Prostate gland (tissue), 2 donors: Measurements from ENCODE around the gene RCOR3. TPM values are rescaled to one million over a fixed set of nuclear protein-coding genes. Genes with fewer than 3 reads are reported as not detected.
"Not testable (repeated sequence)": the region's sequence is repeated elsewhere in the genome, so short reads cannot be mapped to it uniquely, and the experiment has no call there.

Experiments used
- DNase-seq: peaks from one replicate; pipeline ENCODE4 v3.0.0-alpha.2; 2019; ENCODE audit warnings: low spot score
- H3K27ac ChIP-seq, 2 donors: fragments of 200-600 bp; sonication (generic); 2 replicates each; pipeline ENCODE4 v1.5.1; 2017 to 2019
- H3K27me3 ChIP-seq: fragments of 200-600 bp; sonication (generic); replicated peaks from 2 replicates; pipeline ENCODE4 v1.5.1; 2019; ENCODE audit not compliant: insufficient read depth
- H3K36me3 ChIP-seq, 2 donors: fragments of 200-600 bp; sonication (generic); 1 replicate in 1 of 2; 2 replicates in 1 of 2; pipeline versions ENCODE4 v1.5.1 to v1.8.1; 2017 to 2019
- H3K4me1 ChIP-seq: fragments of 200-600 bp; sonication (generic); replicated peaks from 2 replicates; pipeline ENCODE4 v1.5.1; 2019
- H3K4me3 ChIP-seq, 2 donors: fragments of 200-600 bp; sonication (generic); 2 replicates each; pipeline ENCODE4 v1.5.1; 2017 to 2019
- H3K9me3 ChIP-seq: fragments of 200-600 bp; sonication (generic); 2 replicates; pipeline ENCODE4 v1.5.1; 2017
- CTCF ChIP-seq, 4 experiments: fragments of 200-600 bp in 2 of 4; fragments of 450-650 bp in 2 of 4; sonication (generic) in 2 of 4; IDR thresholded peaks; 1 replicate in 3 of 4; 2 replicates in 1 of 4; pipeline ENCODE4 v1.5.1; 2016 to 2019; ENCODE audit warnings: antibody characterized with exemption in 4 of 4, mild to moderate bottlenecking in 2 of 4, moderate library complexity in 2 of 4
- POLR2A ChIP-seq: fragments of 450-650 bp; IDR thresholded peaks from one replicate; pipeline ENCODE4 v1.6.1; 2016; ENCODE audit warnings: antibody characterized with exemption, mild to moderate bottlenecking
- POLR2AphosphoS5 ChIP-seq: sonication (generic); formaldehyde crosslinking; IDR thresholded peaks from one replicate; pipeline ENCODE4 v1.6.1; 2017; ENCODE audit warnings: antibody characterized with exemption
- WGBS: methylation state at CpG from one replicate; pipeline ENCODE4 v1.1.5; 2018; 5-methylcytosine and 5-hydroxymethylcytosine counted together
- intact Hi-C: fragments of 100-400 bp; cut with DNase I; formaldehyde crosslinking; loops from one replicate; pipeline ENCODE4 v1.14.2; 2022
- total RNA-seq, 2 donors: library from RNA; depleted of rRNA; stranded (reverse); fragments of >200 nt; gene quantifications; one replicate each; pipeline ENCODE4 v1.1.0, GENCODE V29; 2016

RCOR3 gene
- total RNA-seq, 2 donors from 2014 or later, result 56.4 to 78.3 TPM

- Histone ChIP-seq H3K4me1 (no peaks in the 10 kb centered on the region), H3K36me3 (no peaks in the 10 kb centered on the region), H3K27me3 (no peaks in the 10 kb centered on the region), H3K4me3 (no peak overlapping the region), H3K27ac (no peak overlapping the region), H3K9me3 (no peaks in the 10 kb centered on the region)
- intact Hi-C loops, result no loop called here
- WGBS, result 83% methylated on average over 6 of the region's 6 CpGs
- DNase-seq, result no peak
- TF ChIP-seq POLR2AphosphoS5 (no peak), POLR2A (no peak), CTCF (IDR thresholded peaks at IDR 0.05) (no peak)
These were observed 22.4 kb upstream of the RCOR3 start for GRCh38 chr1:211236633-211237320.

DNA sequence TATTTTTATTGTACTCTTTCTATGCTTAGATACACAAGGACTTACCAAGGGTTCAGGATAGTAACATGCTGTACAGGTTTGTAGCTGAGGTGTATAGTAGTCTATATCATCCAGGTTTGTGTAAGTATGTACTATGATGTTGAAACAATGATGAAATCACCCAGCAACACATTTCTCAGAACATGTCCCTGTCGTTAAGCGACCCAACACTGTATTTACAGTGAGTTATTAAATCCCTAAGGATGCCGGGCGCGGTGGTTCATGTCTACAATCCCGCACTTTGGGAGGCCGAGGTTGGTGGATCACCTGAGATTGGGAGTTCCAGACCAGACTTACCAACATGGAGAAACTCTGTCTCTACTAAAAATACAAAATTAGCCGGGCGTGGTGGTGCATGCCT, 21.6 kb upstream of the RCOR3 start:
- intact Hi-C loops, result no loop called here
- Histone ChIP-seq H3K4me3 (no peak overlapping the region), H3K36me3 (no peaks in the 10 kb centered on the region), H3K27me3 (no peaks in the 10 kb centered on the region), H3K4me1 (no peaks in the 10 kb centered on the region), H3K9me3 (no peaks in the 10 kb centered on the region), H3K27ac (no peak overlapping the region)
- TF ChIP-seq POLR2AphosphoS5, result no peak
- TF ChIP-seq CTCF (IDR thresholded peaks at IDR 0.05), result no peak
- TF ChIP-seq POLR2A, result no peak
- DNase-seq, result no peak
- 82% methylated on average over 9 of the region's 9 CpGs for WGBS

DNA sequence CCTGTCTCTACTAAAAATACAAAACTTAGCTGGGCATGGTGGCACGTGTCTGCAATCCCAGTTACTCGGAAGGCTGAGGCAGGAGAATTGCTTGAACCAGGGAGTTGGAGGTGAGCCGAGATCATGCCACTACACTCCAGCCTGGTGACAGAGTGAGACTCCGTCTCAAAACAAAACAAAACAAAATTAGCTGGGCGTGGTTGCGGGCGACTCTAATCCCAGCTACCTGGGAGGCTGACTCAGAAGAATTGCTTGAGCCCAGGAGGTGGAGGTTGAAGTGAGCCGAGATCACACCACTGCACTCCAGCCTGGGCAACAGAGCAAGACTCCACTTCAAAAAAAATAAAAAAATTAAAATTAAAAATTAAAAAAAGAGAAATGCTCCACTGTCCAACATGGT, 18.6 kb upstream of the RCOR3 start:
- DNase-seq, H3K4me3 ChIP-seq, H3K4me1 ChIP-seq, H3K27ac ChIP-seq, H3K27me3 ChIP-seq, intact Hi-C loops, H3K36me3 ChIP-seq, H3K9me3 ChIP-seq: not testable (repeated sequence)
- WGBS, result 94% methylated on average over 8 of the region's 8 CpGs

DNA sequence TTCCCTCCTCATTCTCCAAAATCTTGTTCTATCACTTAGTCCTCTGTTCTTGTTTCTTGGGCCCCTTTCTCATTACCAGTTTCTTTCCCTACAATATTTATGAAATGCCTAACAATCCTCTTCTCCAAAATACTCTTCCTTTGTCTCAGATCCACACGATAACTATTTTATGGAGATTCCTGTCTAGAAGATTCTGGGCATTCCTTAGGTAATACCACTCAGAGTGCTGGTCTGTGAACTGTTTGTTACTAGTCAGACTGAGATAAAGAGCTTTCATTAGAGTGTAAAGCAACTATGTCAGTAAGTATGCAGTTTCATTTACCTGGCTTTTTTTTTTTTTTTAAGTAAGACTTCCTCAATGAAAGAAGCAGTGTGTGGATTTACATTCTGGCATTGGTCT, 18.1 kb upstream of the RCOR3 start:
- 83% methylated on average over 1 of the region's 1 CpG for WGBS
- DNase-seq, result no peak
- Histone ChIP-seq H3K4me3 (no peak overlapping the region), H3K36me3 (no peaks in the 10 kb centered on the region), H3K27me3 (no peaks in the 10 kb centered on the region), H3K9me3 (no peaks in the 10 kb centered on the region), H3K4me1 (no peaks in the 10 kb centered on the region), H3K27ac (no peak overlapping the region)
- intact Hi-C loops, result no loop called here
- TF ChIP-seq POLR2AphosphoS5 (no peak), CTCF (IDR thresholded peaks at IDR 0.05) (no peak), POLR2A (no peak)

- H3K27me3 ChIP-seq, H3K4me3 ChIP-seq, H3K4me1 ChIP-seq, intact Hi-C loops, H3K36me3 ChIP-seq, H3K27ac ChIP-seq, DNase-seq, H3K9me3 ChIP-seq: not testable (repeated sequence)
- 97% methylated on average over 5 of the region's 5 CpGs for WGBS
These were observed 15.5 kb upstream of the RCOR3 start for GRCh38 chr1:211243639-211244038.

- H3K36me3 ChIP-seq, H3K4me1 ChIP-seq, H3K27me3 ChIP-seq, H3K9me3 ChIP-seq, intact Hi-C loops, DNase-seq, H3K27ac ChIP-seq, H3K4me3 ChIP-seq: not testable (repeated sequence)
- WGBS, result 83% methylated on average over 4 of the region's 4 CpGs
These were observed 12.6 kb upstream of the RCOR3 start for GRCh38 chr1:211246583-211246982.
